ENCODE measurements around the gene SLC34A3.

Gene SLC34A3

DNA sequence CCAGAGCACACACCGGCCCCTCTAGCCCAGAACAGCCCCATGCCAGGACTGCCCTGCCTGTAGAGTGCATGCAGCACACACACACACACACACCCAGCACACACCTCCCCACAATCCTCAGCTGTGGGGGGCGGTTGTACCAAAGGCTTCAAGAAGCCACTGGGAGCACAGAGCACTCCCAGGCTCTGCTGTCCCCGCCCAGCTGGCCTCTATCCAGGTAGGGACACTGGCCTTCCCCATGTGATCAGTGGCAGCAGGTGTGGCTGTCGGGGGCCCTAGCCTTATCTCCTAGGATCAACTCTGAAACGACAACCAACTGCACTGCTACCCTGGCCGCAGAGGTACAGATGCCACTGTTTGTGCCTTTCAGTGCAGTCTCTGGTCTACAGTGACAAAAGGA is 44.3 kb upstream of the SLC34A3 start:
- H3K4me3 ChIP-seq (ENCODE audit: low read depth, low read length): no peak overlapping the region

DNA sequence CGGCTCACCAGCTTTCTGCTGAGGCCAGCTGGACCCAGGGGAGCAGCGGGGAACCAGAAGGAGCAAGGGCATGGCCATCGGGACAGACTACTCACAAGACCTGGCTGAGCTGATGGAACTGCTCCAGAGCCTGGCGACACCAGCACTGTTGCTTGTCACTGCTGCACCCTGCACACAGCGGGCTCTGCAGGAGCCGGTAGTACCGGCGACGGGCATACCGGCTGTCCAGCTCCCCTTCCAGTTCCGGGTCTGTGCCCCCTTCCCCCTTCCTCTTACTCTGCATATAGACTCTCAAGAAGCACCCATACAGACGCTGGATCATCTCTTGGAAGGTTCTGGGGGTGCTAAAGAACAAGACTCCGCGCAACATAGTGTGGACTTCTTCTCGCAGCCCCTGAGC is 43.3 kb upstream of the SLC34A3 start:
- TF ChIP-seq, protein P1, sequence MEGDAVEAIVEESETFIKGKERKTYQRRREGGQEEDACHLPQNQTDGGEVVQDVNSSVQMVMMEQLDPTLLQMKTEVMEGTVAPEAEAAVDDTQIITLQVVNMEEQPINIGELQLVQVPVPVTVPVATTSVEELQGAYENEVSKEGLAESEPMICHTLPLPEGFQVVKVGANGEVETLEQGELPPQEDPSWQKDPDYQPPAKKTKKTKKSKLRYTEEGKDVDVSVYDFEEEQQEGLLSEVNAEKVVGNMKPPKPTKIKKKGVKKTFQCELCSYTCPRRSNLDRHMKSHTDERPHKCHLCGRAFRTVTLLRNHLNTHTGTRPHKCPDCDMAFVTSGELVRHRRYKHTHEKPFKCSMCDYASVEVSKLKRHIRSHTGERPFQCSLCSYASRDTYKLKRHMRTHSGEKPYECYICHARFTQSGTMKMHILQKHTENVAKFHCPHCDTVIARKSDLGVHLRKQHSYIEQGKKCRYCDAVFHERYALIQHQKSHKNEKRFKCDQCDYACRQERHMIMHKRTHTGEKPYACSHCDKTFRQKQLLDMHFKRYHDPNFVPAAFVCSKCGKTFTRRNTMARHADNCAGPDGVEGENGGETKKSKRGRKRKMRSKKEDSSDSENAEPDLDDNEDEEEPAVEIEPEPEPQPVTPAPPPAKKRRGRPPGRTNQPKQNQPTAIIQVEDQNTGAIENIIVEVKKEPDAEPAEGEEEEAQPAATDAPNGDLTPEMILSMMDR (IDR thresholded peaks at IDR 0.05; ENCODE audit: borderline replicate concordance, insufficient read depth, low read depth, low read length): no peak
- peak overlapping the region; percentile 84 for H3K4me3 ChIP-seq (ENCODE audit: low read depth, low read length)

More for the DNA sequence above, 44.3 kb upstream of the SLC34A3 start:
- TF ChIP-seq, protein P1 (IDR thresholded peaks at IDR 0.05; ENCODE audit: borderline replicate concordance, insufficient read depth, low read depth, low read length): no peak

DNA sequence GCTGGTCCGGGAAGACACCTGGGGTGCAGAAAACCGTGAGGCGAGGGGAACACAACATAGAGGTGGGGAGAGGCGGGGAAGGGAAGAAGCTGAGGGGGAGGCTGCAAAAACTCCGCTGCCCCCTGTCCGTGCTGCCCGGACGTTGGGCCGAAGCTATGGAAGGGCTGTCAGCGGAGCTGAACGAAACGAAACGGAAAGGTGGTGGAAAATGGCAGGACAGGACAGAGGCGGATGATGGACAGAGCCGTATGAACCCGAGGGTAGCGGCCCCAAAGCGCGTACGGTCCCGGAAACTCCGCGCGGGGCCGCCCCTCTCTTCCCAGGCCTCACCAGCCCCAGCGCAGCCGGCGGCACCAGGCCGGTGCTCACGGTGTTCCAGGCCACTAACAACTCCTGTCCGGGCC is 42.6 kb upstream of the SLC34A3 start:
- TF ChIP-seq, protein P1 (IDR thresholded peaks at IDR 0.05; ENCODE audit: borderline replicate concordance, insufficient read depth, low read depth, low read length): no peak
- peak overlapping the region; percentile 84 for H3K4me3 ChIP-seq (ENCODE audit: low read depth, low read length)

DNA sequence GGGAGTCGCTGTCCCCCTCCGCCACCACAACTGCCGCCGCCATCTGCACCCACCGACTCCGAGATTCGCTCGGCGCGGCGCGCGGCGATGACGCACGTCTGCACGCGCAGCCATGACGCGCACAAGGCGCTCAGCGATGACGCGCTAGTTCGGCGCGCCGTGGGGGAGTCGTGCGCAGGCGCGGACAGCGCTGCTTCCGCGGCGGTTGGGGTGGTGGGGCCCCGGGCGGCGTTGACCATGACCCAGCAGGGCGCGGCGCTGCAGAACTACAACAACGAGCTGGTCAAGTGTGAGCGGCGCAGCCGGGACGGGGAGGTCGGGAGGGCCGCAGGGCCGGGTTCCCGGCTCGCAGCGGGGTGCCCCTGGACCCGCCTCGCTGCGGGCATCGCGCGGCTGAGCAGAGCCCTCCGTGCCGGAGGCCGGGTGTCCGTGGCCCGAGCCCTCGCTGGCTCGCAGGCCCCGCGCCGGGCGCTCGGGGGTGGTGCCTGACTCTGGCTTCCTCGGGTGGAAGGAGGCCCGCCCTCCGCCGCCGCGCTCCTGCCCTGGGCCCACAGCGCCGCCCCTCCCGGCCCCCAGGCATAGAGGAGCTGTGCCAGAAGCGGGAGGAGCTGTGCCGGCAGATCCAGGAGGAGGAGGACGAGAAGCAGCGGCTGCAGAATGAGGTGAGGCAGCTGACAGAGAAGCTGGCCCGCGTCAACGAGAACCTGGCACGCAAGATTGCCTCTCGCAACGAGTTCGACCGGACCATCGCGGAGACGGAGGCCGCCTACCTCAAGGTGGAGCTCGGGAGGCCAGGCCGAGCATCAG is 42.0 kb upstream of the SLC34A3 start, which contains the start of the genes ANAPC2 and SSNA1:
Gene ANAPC2, minus strand, starts transcription at position 71 of the 807 bp plus-strand sequence. Its CDS starts 28 bp downstream, at position 43.
Gene SSNA1, plus strand, starts transcription at position 187 of the 807 bp plus-strand sequence. Its CDS starts 51 bp downstream, at position 238.
- peak within 1 kb of the TSS; percentile 84 for H3K4me3 ChIP-seq (ENCODE audit: low read depth, low read length)
- TF ChIP-seq, protein P1 (IDR thresholded peaks at IDR 0.05; ENCODE audit: borderline replicate concordance, insufficient read depth, low read depth, low read length): peak; percentile 56

DNA sequence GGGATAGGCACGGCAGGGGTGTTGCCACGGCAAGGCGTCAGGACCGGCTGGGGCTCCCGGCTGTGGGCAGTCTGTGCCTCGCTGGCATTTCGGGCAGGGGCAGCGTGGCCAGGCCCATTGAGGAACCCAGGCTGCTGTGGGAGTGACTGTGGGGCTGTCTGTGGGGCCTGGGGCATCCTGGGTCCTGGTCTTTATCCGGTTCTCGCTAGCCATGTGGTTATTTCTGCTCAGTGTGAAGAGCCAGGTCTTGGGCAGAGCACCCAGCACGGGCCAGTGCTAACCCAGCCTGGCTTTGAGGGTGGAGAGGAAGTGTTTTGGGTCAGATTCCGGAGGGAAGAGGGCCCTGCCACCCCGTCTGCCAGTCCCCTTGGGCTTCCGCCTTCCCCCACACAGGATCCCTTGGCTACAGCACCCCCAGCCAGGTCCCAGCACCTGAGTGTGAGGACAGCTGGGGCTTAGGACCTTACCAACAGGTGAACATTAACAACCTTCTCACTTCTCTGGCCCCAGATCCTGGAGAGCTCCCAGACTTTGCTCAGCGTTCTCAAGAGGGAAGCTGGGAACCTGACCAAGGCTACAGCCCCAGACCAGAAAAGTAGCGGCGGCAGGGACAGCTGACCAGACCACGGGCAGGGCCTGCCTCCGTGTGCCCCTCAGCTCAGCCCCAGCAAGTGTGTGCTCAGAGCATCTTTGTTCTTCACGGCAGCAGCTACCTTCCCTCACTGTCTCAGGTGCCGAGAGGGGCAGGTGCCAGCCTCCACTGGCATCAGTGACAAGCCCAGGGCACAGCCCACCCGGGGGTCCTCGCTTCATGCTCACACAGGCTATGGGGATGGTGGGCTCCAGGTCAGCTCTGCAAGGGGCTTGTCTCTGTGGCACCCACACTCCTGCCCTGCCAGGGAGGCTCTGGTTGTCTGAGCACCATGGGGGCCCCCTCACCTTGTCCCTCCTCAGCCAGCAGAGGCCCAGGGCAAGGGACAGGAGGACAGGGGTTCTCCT is 41.1 kb upstream of the SLC34A3 start:
- H3K4me3 ChIP-seq (ENCODE audit: low read depth, low read length): peak overlapping the region; percentile 84
- TF ChIP-seq, protein P1 (IDR thresholded peaks at IDR 0.05; ENCODE audit: borderline replicate concordance, insufficient read depth, low read depth, low read length): no peak

DNA sequence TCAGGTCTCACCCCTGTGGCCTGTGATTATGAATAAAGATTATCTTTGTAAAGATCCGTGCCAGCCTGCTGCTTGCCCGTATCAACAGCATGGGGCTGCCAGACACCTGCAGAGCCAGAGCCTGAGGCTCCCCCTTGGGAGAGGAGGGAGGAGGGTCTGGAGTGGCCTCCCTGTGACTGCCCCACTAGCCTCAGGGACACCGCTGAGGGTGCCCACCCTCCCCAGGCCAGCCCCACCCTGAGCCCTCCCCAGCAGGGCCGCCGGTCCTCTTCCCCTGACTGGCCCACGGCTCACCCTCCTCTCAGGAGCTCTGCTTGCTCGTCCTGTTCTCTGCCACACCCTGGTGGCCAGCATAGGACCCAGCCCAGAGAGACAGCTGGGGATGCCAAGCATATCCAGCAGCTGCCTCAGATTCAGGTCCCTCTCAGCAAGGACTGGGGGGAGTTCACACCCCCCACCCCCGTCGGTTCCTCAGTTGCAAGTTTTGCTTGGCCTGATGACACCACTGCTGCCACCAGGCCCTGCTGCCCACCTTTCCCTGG is 40.3 kb upstream of the SLC34A3 start:
- TF ChIP-seq, protein P1 (IDR thresholded peaks at IDR 0.05; ENCODE audit: borderline replicate concordance, insufficient read depth, low read depth, low read length): no peak
- no peak overlapping the region for H3K4me3 ChIP-seq (ENCODE audit: low read depth, low read length)

Data from GM12875 (cell line).